GM18870 (cell line): ENCODE data around the gene PPP1R3C.

Experiments
- ATAC-seq: cut with Tn5 transposase; IDR thresholded peaks from one replicate; pipeline ENCODE4 v1.9.1; 2021; ENCODE audit warnings: moderate library complexity; ENCODE audit not compliant: unreplicated experiment

The PPP1R3C gene

DNA sequence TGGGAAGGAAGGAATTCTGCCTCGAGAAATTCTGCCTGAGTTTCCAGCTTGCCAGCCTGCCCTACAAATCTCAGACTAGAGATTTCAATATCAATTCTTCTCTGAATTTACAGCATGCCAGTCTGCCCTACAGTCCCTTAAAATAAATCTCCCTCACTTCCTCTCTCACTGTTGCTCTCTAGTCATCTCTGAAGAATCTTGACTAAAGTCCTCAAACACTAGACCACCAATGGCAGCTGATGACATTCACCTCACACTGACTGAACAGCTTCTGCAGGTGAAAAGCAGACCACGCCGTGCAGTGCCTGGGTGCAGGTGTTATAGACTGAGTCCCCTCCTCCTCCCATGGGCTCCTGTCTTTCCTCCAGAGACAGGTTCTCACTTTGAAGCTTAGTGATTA lies 30.4 kb downstream of the PPP1R3C start:
- no peak for ATAC-seq

DNA sequence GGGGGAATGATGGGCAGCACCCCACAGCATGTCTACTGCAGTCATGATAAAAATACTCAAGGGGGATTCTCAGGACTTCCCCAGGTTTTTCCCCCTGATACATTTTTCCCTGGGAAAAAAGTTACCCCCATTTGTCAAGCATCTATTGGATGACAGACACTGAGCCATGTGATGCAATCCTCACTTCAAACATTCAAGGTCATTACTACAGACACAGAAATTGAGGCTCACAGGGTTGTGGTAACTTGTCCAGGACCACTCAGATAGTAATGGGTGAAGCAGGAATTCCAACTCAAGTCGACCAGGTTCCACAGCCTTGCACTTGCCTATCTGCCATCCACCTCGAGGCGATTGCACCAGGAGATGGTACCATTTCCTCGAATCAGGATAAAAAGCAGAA lies 31.7 kb downstream of the PPP1R3C start:
- no peak for ATAC-seq

DNA sequence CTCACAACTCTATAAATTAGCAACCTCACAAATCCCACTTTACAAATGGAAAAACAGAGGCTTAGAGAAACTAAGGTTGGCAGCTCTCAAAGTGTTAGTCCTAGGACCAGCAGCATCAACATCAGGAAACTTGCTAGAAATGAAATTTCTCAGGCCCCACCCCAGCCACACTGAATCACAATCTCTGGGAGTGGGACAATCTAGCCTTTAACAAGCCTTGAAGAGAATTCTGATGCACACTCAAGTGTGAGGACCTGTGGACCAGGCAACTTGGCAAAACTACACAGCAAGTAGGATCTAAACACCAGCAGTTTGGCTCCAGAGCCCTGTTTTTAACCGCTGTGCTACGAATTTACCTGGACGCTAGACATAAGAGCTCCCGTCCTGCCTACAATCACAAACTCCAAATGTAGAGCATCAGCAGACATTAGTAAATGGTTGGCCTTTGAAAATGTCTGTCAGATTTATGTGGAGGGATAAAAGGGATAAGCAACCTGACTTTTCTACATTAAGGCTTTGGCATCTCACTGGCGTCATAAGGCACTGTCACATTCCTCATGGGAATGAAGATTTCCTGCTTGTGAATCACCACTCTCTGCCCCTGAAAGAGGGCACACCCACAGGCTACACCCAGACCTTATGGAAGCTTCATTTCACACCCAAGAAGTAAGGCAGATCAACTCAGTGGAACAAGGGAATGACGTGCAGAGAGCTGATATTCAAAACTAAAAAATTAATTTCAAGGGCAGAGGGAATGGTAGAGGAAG lies 34.5 kb downstream of the PPP1R3C start:
- no peak for ATAC-seq

DNA sequence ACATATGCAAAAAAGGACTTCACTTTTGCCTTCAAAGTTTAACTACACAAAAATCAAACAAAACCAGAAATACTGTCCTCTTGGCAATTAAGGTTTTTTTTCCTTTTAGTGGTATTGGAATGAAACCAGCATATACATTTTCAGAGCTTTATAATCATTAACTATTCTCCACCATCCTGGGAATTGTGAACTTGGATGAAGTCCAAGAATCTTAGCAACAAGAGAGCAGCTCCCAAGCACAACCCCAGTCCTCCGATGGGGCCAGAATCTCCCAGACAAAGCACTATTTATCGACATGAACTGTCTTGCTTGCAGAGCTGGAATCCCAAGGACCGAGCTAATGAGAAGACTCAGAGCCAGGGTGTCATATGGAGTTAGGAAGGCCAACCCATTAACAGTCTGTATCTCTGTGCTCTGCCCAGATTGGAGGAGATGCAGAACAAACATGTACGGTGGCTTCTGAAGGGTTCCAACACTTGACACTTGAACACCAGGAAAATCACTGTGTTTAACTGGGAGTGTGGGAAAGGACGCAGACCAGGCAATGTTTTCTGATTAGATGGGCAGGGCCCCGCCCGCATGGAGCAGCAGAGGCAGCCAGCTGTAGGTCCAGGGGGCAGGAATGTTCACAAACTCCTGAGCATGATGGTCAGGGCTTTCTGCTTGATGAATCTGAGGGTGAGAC lies 35.5 kb downstream of the PPP1R3C start:
- no peak for ATAC-seq

DNA sequence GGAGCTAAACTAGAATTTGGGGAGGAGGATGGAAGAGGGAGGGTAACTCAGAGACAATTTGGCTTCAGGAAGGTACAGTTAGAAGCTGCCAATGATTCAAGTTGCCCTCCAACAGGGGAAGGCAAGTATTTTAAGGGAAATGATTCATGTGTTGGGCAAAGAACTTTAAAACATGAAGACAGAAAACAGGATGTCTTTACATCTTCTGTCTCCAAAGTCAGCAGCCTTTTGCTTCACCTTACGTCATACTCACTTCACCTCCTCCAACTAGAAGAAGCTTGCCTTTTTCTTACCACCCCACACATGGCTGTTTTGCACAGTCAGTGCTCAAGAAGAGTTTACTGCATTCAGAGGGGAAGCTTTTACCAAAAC lies 36.1 kb downstream of the PPP1R3C start:
- no peak for ATAC-seq

DNA sequence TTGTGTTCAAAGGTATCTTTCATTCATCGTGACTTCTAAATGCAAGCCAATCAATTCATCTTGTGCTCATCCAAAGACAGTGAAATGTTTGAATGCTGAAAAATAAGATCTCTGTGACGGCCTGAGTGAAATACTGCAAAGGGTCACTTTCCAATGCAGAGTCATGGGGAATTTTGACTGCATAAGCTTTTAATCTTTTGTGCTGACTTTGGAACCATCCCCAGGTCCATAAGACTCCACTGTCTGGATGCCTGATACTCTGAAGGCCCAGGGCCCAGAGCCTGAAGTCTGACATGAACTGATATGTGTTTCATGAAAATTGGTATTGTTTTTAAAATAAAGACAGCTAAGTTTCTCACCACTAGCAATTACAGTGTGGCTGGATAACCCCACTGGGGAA lies 39.0 kb downstream of the PPP1R3C start:
- ATAC-seq, result no peak

DNA sequence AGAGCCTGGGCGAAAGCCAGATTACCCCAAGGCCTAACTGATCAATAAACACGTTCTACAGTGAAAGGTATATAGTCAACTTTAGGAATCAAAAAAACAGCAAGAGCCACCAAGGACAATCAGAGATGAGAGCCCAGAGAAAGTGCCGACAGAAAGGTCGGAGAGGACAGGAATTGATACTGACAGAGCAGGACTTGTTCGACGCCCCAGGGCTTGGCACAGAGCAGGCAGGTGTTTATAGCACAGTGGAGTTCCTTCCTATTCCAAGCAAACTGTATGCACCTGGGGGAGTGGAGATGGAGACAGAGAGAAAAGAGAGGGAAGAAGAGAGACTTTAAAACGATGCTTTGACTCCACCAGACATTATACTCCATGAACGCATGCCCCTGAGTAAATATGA lies 39.5 kb downstream of the PPP1R3C start:
- no peak for ATAC-seq

DNA sequence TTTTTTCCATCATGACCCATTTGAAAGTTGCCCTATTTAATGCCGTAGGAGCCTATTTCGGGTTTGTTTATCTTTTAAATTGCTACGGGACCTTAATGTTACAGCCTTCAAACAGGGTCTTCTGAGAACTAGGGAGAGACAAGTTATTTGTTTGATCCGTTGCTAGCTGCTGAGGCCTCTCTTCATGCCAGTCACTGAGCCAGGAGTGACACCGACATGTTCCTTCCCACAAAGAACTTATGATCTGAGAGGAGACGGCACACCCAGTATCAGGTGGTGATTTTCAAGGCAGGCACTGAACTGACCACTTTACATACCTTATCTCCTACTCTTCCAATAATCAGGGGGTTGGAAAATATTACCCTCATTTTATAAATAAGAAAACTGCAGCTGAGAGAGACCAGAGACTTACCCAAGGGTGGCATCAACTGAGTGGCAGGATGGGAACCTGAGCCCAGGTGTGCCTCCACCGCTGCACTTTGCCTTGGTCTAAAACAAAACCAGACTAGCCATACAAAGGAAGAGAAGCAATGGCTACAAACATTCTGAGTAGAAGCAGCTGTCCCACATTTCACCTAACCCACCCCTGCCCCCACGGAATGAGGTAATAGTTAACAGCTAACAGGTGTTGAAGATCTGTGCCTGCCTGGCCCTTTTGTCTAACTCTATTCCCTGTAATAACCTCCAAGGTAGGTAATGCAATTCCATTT lies 40.5 kb downstream of the PPP1R3C start:
- no peak for ATAC-seq

DNA sequence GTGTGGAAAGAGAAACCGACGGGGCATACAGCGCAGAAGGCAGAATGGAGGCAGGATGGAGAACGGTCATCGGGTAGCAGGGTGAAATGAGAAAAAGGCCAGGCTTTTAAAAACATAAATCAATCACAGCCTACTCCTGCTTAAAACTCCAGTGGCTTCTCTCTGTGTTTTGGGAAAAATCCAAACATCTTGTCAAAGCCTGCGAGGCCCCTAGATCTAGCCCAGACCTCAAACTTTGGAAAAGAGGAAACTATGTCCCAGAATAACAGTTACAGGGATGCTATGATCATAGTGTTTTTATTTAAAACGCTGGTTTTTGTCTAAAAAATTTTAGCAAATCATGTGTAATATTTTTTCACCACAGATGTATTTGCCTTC lies 41.1 kb downstream of the PPP1R3C start:
- ATAC-seq, result no peak

DNA sequence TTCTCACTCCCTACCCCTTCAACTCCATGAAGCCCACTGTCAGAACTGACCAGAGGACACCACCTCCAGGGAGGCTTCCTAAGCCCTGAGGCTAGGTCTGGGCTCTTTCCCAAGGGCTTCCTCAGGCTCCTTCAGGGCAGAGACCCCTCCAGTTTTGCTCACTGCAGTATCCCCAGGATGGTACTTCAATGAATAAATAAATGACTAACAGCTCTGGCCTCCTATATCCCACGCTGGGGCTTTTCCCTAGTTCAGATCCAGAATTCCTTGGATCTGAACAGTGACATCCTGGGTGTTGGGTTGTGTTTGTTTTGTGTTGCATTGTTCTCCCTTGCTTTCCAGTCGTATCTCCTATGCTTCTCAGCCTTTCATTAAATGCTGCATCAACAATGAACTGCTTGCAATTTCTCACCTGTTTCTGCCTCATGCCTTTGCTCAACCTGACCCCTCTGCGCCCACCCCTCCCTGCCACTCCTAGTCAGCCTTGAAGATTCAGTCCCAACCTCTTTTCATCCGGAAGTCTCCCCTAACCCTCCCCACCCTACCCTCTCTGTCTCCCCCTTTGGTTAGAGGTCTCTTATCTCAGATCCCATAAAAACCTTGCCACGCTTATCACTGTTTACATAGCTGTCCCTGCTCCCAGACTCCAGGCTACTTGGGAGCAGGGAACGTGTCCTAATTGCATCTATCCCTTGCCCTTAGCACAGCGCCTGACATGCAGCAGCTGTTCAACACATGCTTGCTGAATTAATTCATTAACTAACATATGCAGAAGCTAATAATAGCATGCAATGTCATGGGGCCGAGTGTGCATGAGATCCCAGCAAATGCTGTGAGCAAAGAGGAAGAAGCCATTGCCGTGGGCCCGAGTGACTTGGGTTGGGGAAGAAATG lies 41.7 kb downstream of the PPP1R3C start:
- ATAC-seq, result no peak

DNA sequence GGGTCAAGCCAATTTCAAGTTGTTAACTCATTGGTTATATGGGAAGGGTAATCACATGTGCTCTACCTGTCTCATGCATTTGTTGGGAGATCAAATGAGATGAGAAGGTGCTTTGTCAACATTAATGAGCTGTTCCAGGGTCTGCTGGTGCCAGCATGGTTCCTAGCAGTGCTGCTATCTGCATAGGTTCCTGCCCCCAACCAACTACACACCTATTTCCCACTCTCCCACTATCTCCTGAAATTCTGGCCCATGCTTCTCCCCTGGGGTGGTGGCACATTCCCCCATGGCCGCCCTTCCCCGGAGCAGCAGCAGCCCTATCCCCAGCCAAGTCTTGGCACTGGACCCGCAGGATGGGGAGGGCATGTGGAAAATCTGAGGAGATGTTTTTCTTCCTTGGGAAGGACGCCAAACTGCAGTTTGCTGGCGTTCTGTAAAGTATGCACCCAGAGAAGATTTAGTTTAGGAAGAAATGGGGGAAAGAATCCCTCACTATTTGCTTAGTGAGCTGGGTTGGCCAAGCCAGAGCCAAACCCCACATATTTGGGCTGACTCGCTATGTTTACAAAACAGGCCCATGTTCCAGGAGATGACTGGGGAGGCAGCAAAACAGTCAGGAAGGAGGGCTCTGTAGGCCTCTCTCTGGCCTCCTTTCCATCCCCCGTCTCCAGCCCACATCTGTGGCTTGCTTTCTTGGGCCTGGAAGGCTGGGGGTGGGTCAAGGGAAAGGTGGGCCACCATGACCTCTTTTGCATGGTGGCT lies 42.5 kb downstream of the PPP1R3C start:
- ATAC-seq, result no peak

DNA sequence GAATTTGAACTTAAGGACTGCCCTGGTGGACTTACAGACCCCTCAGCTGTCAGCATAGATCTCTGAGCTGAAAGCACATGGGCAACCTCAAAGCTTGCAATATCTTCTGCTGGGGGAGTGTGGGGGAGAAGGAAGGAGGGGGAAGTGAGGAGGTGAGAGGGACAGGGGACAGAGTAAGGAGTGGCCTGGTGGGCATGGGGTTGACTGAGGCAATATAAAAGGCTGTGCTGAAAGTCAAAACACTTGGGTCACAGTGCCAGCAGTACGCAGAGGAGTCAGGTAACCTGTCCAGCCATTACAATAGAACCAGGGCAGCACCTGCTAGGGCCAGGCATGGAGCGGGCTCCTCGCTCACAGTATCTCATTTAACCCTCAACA lies 43.2 kb downstream of the PPP1R3C start:
- no peak for ATAC-seq

DNA sequence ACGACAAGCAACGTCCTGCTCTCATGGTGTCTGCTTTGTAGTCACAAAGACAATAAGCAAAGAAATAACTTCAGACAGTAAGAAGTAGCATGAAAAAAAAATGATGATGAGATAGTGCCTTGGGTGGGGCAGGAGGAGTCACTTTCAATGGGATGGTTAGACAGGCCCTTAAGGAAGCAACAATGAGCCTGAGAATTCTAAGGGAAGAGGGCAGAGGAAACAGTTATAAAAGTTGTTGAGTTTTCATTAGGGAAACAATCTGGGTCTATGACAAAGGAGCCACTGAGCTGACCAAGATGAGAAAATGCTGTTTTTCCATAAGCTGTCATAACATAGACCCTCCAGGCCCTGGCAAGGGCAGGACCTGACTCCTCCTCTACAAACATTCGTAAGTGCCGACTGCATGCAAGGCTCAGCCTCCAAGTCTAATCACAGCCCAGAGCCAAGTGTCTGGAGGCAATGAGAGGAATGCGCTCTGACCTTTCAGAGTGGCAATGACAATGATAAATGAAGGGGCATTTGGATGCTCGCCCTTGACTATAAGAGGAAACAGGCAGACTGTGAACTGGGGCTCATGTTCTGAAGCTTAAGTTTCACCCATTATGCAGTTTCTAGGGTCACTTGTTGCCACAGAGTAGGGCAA lies 43.7 kb downstream of the PPP1R3C start:
- ATAC-seq, result no peak

DNA sequence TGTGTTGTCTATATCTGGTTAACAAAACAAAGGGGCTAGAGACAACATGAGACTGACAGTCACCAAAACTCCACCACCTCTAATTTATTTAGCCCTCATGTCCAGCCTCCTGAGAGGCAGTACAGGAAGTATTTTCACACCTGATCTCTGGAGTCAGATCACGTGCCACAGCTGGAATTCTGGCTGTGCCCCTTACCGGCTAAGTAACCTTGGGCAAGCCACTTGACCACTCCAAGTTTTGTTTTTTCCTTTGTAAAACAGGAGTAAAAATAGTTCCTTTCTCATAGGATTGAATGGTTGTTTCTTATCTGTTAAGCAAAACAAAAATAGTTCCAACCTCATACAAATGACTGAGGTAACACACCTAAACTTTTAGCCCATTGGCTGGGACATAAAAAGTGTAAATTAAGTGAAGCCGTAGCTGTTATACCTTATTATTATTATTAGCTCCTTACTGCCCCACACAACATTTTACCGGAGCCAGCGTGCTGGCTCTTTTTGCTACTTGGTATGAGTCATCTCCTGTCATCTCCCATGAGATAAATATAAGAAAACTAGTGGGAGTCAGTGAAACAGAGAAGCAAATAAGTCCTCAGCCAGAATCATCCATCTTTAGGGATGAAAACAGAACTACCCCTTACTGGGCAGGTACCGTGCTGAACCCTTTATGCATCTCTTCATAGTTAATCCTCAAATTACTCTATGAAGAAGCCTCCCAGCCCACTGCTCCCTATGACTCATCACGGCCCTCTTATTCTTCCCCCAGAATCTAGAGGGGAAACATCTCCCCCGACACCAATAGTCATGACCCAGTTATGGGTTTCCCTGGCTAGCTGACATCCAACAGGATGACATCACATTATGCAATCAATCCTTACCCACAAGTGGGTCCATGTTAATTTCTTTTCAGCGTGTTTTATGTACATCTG lies 44.9 kb downstream of the PPP1R3C start:
- ATAC-seq, result no peak

DNA sequence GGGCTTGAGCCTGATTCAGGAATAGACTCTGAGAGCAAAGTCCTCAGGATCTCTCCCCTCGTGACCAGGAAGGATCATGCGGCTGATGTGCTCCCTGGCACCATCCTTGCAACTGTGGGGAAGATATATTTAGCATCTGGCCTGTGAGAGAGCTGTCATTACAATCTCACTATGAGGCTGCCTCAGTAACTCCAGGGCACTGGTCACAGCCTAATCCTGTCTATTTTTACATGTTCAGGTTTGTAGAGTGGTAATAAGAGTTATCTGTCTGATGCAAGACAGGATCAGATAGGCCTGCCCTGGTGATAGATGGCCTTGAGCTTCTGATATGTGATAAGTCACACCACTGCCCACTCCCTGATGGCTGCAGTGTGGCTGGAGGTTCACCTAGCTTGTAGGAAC lies 50.7 kb downstream of the PPP1R3C start:
- ATAC-seq, result no peak

DNA sequence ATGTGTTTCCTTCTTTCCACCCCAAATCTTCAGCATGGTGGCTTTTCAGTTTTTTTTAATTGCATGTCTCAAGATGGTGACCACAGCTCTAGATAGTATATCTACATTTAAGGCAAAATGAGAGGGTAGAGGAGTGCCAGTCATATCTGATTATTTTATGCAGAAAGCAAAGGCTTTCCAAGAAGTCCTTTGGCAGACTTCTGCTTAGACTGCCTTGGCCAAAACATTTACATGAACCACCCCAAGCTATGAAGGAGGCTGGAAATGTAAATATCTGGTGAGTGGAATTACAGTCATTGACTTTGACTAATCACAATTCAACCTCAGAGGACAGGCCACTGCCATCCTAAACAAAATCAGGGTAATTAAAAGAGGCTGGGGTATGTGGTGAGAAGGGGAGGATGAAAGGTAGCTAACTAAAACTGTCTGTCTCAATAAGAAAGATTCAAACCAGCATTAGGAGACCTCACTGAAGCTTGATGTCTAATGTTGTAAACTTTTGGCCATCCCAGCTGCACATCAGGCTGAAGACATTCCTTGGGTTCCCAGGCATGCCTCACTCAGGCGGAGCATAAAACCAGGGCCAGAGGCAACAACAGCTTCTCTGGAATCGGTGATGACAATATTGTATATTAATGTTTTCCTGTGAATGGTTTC lies 53.4 kb downstream of the PPP1R3C start:
- no peak for ATAC-seq
